HEK293T (cell line): ENCODE measurements around the gene JARID2.
A peak's percentile ranks its signal among the peaks of the same experiment; 100 is the strongest.

Experiments
- CTCF ChIA-PET: fragments of 350-600 bp; formaldehyde crosslinking; extraction: SDS; loops from one replicate; lab custom pipeline; 2021; ENCODE audit warnings: antibody characterized with exemption, inconsistent platforms; lab: Yijun Ruan, JAX
- POLR2A ChIA-PET: fragments of 350-600 bp; formaldehyde crosslinking; extraction: SDS; loops from one replicate; lab custom pipeline; 2020; ENCODE audit warnings: antibody characterized with exemption, inconsistent platforms; lab: Yijun Ruan, JAX
- DNase-seq: peaks from one replicate; pipeline ENCODE4 v3.0.0; 2012; ENCODE audit warnings: mixed read lengths; ENCODE audit errors: extremely low spot score
- ARNT ChIP-seq: fragments of 450-650 bp; IDR thresholded peaks from 2 replicates; pipeline ENCODE4 v1.6.1; 2017; ENCODE audit warnings: mild to moderate bottlenecking
- BHLHE40 ChIP-seq: fragments of 450-650 bp; IDR thresholded peaks from 2 replicates; pipeline ENCODE4 v1.6.1; 2016; ENCODE audit warnings: mild to moderate bottlenecking, moderate library complexity, borderline replicate concordance
- CTBP1 ChIP-seq: fragments of 450-650 bp; IDR thresholded peaks from 2 replicates; pipeline ENCODE4 v1.6.1; 2016; ENCODE audit warnings: borderline replicate concordance
- ELF4 ChIP-seq: fragments of 450-650 bp; IDR thresholded peaks from 2 replicates; pipeline ENCODE4 v1.6.1; 2017; ENCODE audit warnings: antibody characterized with exemption
- FOXA1 ChIP-seq: fragments of 450-650 bp; IDR thresholded peaks from 2 replicates; pipeline ENCODE4 v1.6.1; 2016; ENCODE audit warnings: mild to moderate bottlenecking
- FOXK2 ChIP-seq: fragments of 450-650 bp; IDR thresholded peaks from 2 replicates; pipeline ENCODE4 v1.6.1; 2016; ENCODE audit warnings: mild to moderate bottlenecking
- FOXM1 ChIP-seq: fragments of 450-650 bp; IDR thresholded peaks from 2 replicates; pipeline ENCODE4 v1.6.1; 2017; ENCODE audit warnings: mild to moderate bottlenecking, borderline replicate concordance
- HDGF ChIP-seq: fragments of 450-650 bp; IDR thresholded peaks from 2 replicates; pipeline ENCODE4 v1.6.1; 2017; ENCODE audit warnings: antibody characterized with exemption, borderline replicate concordance
- L3MBTL2 ChIP-seq: fragments of 450-650 bp; conservative IDR thresholded peaks from 2 replicates; pipeline ENCODE4 v1.6.1; 2016; ENCODE audit warnings: mild to moderate bottlenecking
- LEF1 ChIP-seq: fragments of 450-650 bp; IDR thresholded peaks from 2 replicates; pipeline ENCODE4 v1.6.1; 2017; ENCODE audit warnings: mild to moderate bottlenecking, borderline replicate concordance
- NFRKB ChIP-seq: fragments of 450-650 bp; IDR thresholded peaks from 2 replicates; pipeline ENCODE4 v1.6.1; 2016; ENCODE audit warnings: mild to moderate bottlenecking, moderate library complexity
- PKNOX1 ChIP-seq: fragments of 450-650 bp; IDR thresholded peaks from 2 replicates; pipeline ENCODE4 v1.6.1; 2016
- SP1 ChIP-seq: fragments of 450-650 bp; IDR thresholded peaks from 2 replicates; pipeline ENCODE4 v1.6.1; 2017
- SUZ12 ChIP-seq: fragments of 450-650 bp; IDR thresholded peaks from 2 replicates; pipeline ENCODE4 v1.6.1; 2016; ENCODE audit warnings: mild to moderate bottlenecking
- TARDBP ChIP-seq: fragments of 450-650 bp; IDR thresholded peaks from 2 replicates; pipeline ENCODE4 v1.6.1; 2016
- ZNF384 ChIP-seq: fragments of 450-650 bp; IDR thresholded peaks from 2 replicates; pipeline ENCODE4 v1.6.1; 2016

JARID2 gene

GRCh38 chr6:15362274-15363160, 116.6 kb downstream of the JARID2 start:
- ChIA-PET CTCF (no interaction called here), POLR2A (no interaction called here)

GRCh38 chr6:15363164-15363522, 117.3 kb downstream of the JARID2 start:
- no peak for TF ChIP-seq ZNF384
- no peak for TF ChIP-seq ARNT
- TF ChIP-seq BHLHE40, result no peak
- no peak for TF ChIP-seq TARDBP
- TF ChIP-seq SP1, result no peak
- TF ChIP-seq ELF4, result no peak
- ChIA-PET CTCF (no interaction called here), POLR2A (no interaction called here)
- no peak for DNase-seq

More at GRCh38 chr6:15362274-15363160, 116.6 kb downstream of the JARID2 start:
- DNase-seq, result no peak
- no peak for TF ChIP-seq TARDBP
- TF ChIP-seq FOXA1, result no peak
- no peak for TF ChIP-seq LEF1
- no peak for TF ChIP-seq CTBP1
- 0 out of 2 replicates have a peak, but pooled peaks have one; percentile 3 for TF ChIP-seq PKNOX1
- no peak for TF ChIP-seq NFRKB
- TF ChIP-seq ELF4, result no peak

- TF ChIP-seq TARDBP, result no peak
- peak; percentile 96 for TF ChIP-seq PKNOX1
- TF ChIP-seq CTBP1, result peak; percentile 38; the same call in 1 of the 2 replicates
- peak; percentile 51; the same call in 1 of the 2 replicates for TF ChIP-seq L3MBTL2
- ChIA-PET POLR2A (no interaction called here), CTCF (no interaction called here)
- DNase-seq, result peak; percentile 39
These were observed 117.9 kb downstream of the JARID2 start for GRCh38 chr6:15363523-15364400.

GRCh38 chr6:15364401-15365037, 118.7 kb downstream of the JARID2 start:
- ChIA-PET CTCF (no interaction called here), POLR2A (interaction anchor here (1.2 kb wide), 1 partner anchor 13 kb away, joined by 4 read pairs; no protein-coding TSS in a partner anchor)
- DNase-seq, result no peak
- TF ChIP-seq ZNF384 (no peak), BHLHE40 (no peak), SP1 (no peak), CTBP1 (no peak), L3MBTL2 (no peak), PKNOX1 (no peak), FOXM1 (no peak), ARNT (no peak), NFRKB (no peak), ELF4 (no peak), SUZ12 (no peak), FOXA1 (no peak), FOXK2 (no peak), HDGF (no peak), TARDBP (no peak), LEF1 (no peak)

GRCh38 chr6:15365273-15365687, 119.4 kb downstream of the JARID2 start:
- CTCF ChIA-PET, result no interaction called here
- peak; percentile 75 for DNase-seq
- POLR2A ChIA-PET, result interaction anchor here (1.2 kb wide), 1 partner anchor 13 kb away, joined by 4 read pairs; no protein-coding TSS in a partner anchor
- no peak for TF ChIP-seq CTBP1
- no peak for TF ChIP-seq TARDBP
- TF ChIP-seq HDGF, result no peak
- TF ChIP-seq L3MBTL2, result peak; percentile 80
- no peak for TF ChIP-seq LEF1
- TF ChIP-seq SUZ12, result no peak
- TF ChIP-seq ELF4, result no peak
- TF ChIP-seq PKNOX1, result peak; percentile 96
- no peak for TF ChIP-seq SP1
- no peak for TF ChIP-seq NFRKB
- TF ChIP-seq ARNT, result peak; percentile 88
- no peak for TF ChIP-seq BHLHE40
- TF ChIP-seq ZNF384, result peak; percentile 90
- no peak for TF ChIP-seq FOXM1
- no peak for TF ChIP-seq FOXA1
- TF ChIP-seq FOXK2, result no peak
